Astrocyte (in vitro differentiated cells and primary cell): Measurements from ENCODE around the gene ANKS6. TPM values are rescaled to one million over a fixed set of nuclear protein-coding genes. Genes with fewer than 3 reads are reported as not detected.
A peak's percentile ranks its signal among the peaks of the same experiment; 100 is the strongest.

Source experiments
- DNase-seq: peaks from one replicate; pipeline ENCODE4 v3.0.0-alpha.2; 2010; ENCODE audit warnings: low read depth
- FAIRE-seq: peaks from 2 replicates; lab custom pipeline; 2011; peaks lifted over from hg19 to GRCh38; lab: Jason Lieb, UNC
- H2AFZ ChIP-seq: 2 replicates; pipeline ENCODE4 v1.6.0; 2012; ENCODE audit warnings: low read depth, low read length, inconsistent platforms
- H3K27ac ChIP-seq: 2 replicates; pipeline ENCODE4 v1.5.1; 2011; ENCODE audit warnings: low read depth, low read length, inconsistent platforms
- H3K27me3 ChIP-seq: 2 replicates; pipeline ENCODE4 v1.6.0; 2011; ENCODE audit warnings: low read length, inconsistent platforms; ENCODE audit not compliant: insufficient read depth
- H3K36me3 ChIP-seq: 2 replicates; pipeline ENCODE4 v1.5.1; 2011; ENCODE audit warnings: low read length, inconsistent platforms; ENCODE audit not compliant: insufficient read depth
- H3K4me1 ChIP-seq: 2 replicates; pipeline ENCODE4 v1.5.1; 2011; ENCODE audit warnings: low read length, inconsistent platforms; ENCODE audit not compliant: insufficient read depth
- H3K4me2 ChIP-seq: 2 replicates; pipeline ENCODE4 v1.6.0; 2012; ENCODE audit warnings: low read length, inconsistent platforms
- H3K4me3 ChIP-seq: 2 replicates; pipeline ENCODE4 v1.5.1; 2011; ENCODE audit warnings: low read depth, mild to moderate bottlenecking, low read length, inconsistent platforms; ENCODE audit not compliant: insufficient read depth
- H3K79me2 ChIP-seq: 2 replicates; pipeline ENCODE4 v1.6.0; 2012; ENCODE audit warnings: mild to moderate bottlenecking, low read length, inconsistent platforms; ENCODE audit not compliant: insufficient read depth
- H3K9ac ChIP-seq: 2 replicates; pipeline ENCODE4 v1.6.0; 2012; ENCODE audit warnings: mild to moderate bottlenecking, low read length, inconsistent platforms
- H3K9me3 ChIP-seq: 2 replicates; pipeline ENCODE4 v1.5.1; 2012; ENCODE audit warnings: low read depth, mild to moderate bottlenecking, low read length, inconsistent platforms; ENCODE audit not compliant: insufficient read depth
- H4K20me1 ChIP-seq: 2 replicates; pipeline ENCODE4 v1.6.0; 2012; ENCODE audit warnings: low read length, inconsistent platforms; ENCODE audit not compliant: insufficient read depth
- H3K27ac Mint-ChIP-seq: one replicate; pipeline ENCODE4 v1.8.0; 2021; ENCODE audit warnings: mild to moderate bottlenecking, mixed read lengths; ENCODE audit not compliant: unreplicated experiment
- H3K27me3 Mint-ChIP-seq: one replicate; pipeline ENCODE4 v1.8.0; 2021; ENCODE audit warnings: low read depth, mixed read lengths; ENCODE audit not compliant: unreplicated experiment
- H3K36me3 Mint-ChIP-seq: one replicate; pipeline ENCODE4 v1.8.0; 2021; ENCODE audit warnings: low read depth, mixed read lengths; ENCODE audit not compliant: unreplicated experiment
- H3K4me1 Mint-ChIP-seq: one replicate; pipeline ENCODE4 v1.8.0; 2021; ENCODE audit warnings: low read depth, mixed read lengths; ENCODE audit not compliant: unreplicated experiment
- H3K4me3 Mint-ChIP-seq: one replicate; pipeline ENCODE4 v1.8.0; 2021; ENCODE audit warnings: mild to moderate bottlenecking, moderate library complexity, mixed read lengths; ENCODE audit not compliant: unreplicated experiment
- H3K9me3 Mint-ChIP-seq: one replicate; pipeline ENCODE4 v1.8.0; 2021; ENCODE audit warnings: mild to moderate bottlenecking, mixed read lengths; ENCODE audit not compliant: unreplicated experiment
- CTCF ChIP-seq: IDR thresholded peaks from 2 replicates; pipeline ENCODE4 v1.5.1; 2011; ENCODE audit warnings: low read depth, mild to moderate bottlenecking, inconsistent platforms, low read length, moderate library complexity; ENCODE audit not compliant: insufficient read depth
- EZH2 ChIP-seq: IDR thresholded peaks from 2 replicates; pipeline ENCODE4 v1.6.1; 2012; ENCODE audit warnings: mild to moderate bottlenecking, low read length, inconsistent platforms; ENCODE audit not compliant: insufficient read depth
- total RNA-seq: library from RNA; stranded (reverse); gene quantifications from 2 replicates; pipeline ENCODE4 v1.2.1, GENCODE V29; 2021

The ANKS6 gene
- total RNA-seq, 1 donor from 2014 or later: 16.7 TPM

GRCh38 chr9:98839724-98840123 is 43.4 kb upstream of the ANKS6 start:
- H3K27me3 Mint-ChIP-seq: peaks cover 5% of the 10 kb centered on the region

GRCh38 chr9:98838868-98839565 is 42.7 kb upstream of the ANKS6 start:
- Histone ChIP-seq H2AFZ (no peak overlapping the region), H3K9ac (no peak overlapping the region), H4K20me1 (no peaks in the 10 kb centered on the region), H3K36me3 (no peaks in the 10 kb centered on the region), H3K27me3 (no peaks in the 10 kb centered on the region), H3K4me1 (no peaks in the 10 kb centered on the region), H3K4me3 (no peak overlapping the region), H3K27ac (no peak overlapping the region), H3K9me3 (no peaks in the 10 kb centered on the region), H3K4me2 (no peak overlapping the region), H3K79me2 (no peaks in the 10 kb centered on the region)
- H3K36me3 Mint-ChIP-seq: peaks cover 4% of the 10 kb centered on the region
- H3K4me1 Mint-ChIP-seq: no peaks in the 10 kb centered on the region
- no peak overlapping the region for H3K27ac Mint-ChIP-seq
- DNase-seq (no peak), FAIRE-seq (no peak)
- H3K9me3 Mint-ChIP-seq: peaks cover 2% of the 10 kb centered on the region
- H3K27me3 Mint-ChIP-seq: peaks cover 5% of the 10 kb centered on the region
- H3K4me3 Mint-ChIP-seq: no peak overlapping the region
- TF ChIP-seq EZH2: no peak
- no peak for TF ChIP-seq CTCF

More at GRCh38 chr9:98839724-98840123, 43.4 kb upstream of the ANKS6 start:
- H3K79me2 ChIP-seq: no peaks in the 10 kb centered on the region
- TF ChIP-seq EZH2 (no peak), CTCF (no peak)
- H3K9ac ChIP-seq: no peak overlapping the region
- Mint-ChIP-seq H3K4me1 (no peaks in the 10 kb centered on the region), H3K4me3 (no peak overlapping the region), H3K36me3 (peaks cover 4% of the 10 kb centered on the region), H3K27ac (no peak overlapping the region), H3K9me3 (peaks cover 2% of the 10 kb centered on the region)
- DNase-seq: no peak
- H3K9me3 ChIP-seq: no peaks in the 10 kb centered on the region
- H2AFZ ChIP-seq: no peak overlapping the region
- H3K27ac ChIP-seq: no peak overlapping the region
- FAIRE-seq: no peak
- H3K4me1 ChIP-seq: no peaks in the 10 kb centered on the region
- H3K27me3 ChIP-seq: no peaks in the 10 kb centered on the region
- H3K4me2 ChIP-seq: no peak overlapping the region
- H3K36me3 ChIP-seq: no peaks in the 10 kb centered on the region
- no peak overlapping the region for H3K4me3 ChIP-seq
- H4K20me1 ChIP-seq: no peaks in the 10 kb centered on the region

GRCh38 chr9:98838155-98838867 is 42.0 kb upstream of the ANKS6 start:
- no peaks in the 10 kb centered on the region for H3K9me3 ChIP-seq
- TF ChIP-seq EZH2 (no peak), CTCF (no peak)
- H3K4me1 Mint-ChIP-seq: no peaks in the 10 kb centered on the region
- no peak for DNase-seq
- H3K9me3 Mint-ChIP-seq: peaks cover 2% of the 10 kb centered on the region
- FAIRE-seq: no peak
- no peak overlapping the region for H3K27ac ChIP-seq
- H3K36me3 Mint-ChIP-seq: peaks cover 4% of the 10 kb centered on the region
- no peaks in the 10 kb centered on the region for H4K20me1 ChIP-seq
- peaks cover 5% of the 10 kb centered on the region for H3K27me3 Mint-ChIP-seq
- no peaks in the 10 kb centered on the region for H3K4me1 ChIP-seq
- peak overlapping the region; percentile 19 for H3K27ac Mint-ChIP-seq
- H2AFZ ChIP-seq: no peak overlapping the region
- H3K4me3 Mint-ChIP-seq: no peak overlapping the region
- no peaks in the 10 kb centered on the region for H3K36me3 ChIP-seq
- no peaks in the 10 kb centered on the region for H3K79me2 ChIP-seq
- H3K9ac ChIP-seq: no peak overlapping the region
- no peaks in the 10 kb centered on the region for H3K27me3 ChIP-seq
- H3K4me2 ChIP-seq: no peak overlapping the region
- H3K4me3 ChIP-seq: no peak overlapping the region
